TTC549 (cell line): ENCODE results near the gene OGFR.

ENCODE experiments used
- FAIRE-seq: peaks from 2 replicates; lab custom pipeline; 2012; peaks lifted over from hg19 to GRCh38; lab: Jason Lieb, UNC

OGFR gene

GRCh38 chr20:62826646-62827310, 22.1 kb downstream of the OGFR start:
- FAIRE-seq = no peak

GRCh38 chr20:62827311-62828038, 22.8 kb downstream of the OGFR start:
- FAIRE-seq = no peak

GRCh38 chr20:62828051-62828450, 23.4 kb downstream of the OGFR start:
- FAIRE-seq = no peak

- FAIRE-seq = no peak
Measured at GRCh38 chr20:62828511-62829230, 24.0 kb downstream of the OGFR start.

- no peak for FAIRE-seq
Measured at GRCh38 chr20:62829231-62830230, 24.9 kb downstream of the OGFR start.

GRCh38 chr20:62830251-62830650, 25.6 kb downstream of the OGFR start:
- FAIRE-seq = no peak

- FAIRE-seq = no peak
Measured at GRCh38 chr20:62830821-62831220, 26.2 kb downstream of the OGFR start.

GRCh38 chr20:62831361-62831788, 26.7 kb downstream of the OGFR start:
- no peak for FAIRE-seq

GRCh38 chr20:62831854-62832211, 27.2 kb downstream of the OGFR start:
- FAIRE-seq = no peak

- FAIRE-seq = no peak
Measured at GRCh38 chr20:62832212-62832922, 27.7 kb downstream of the OGFR start.

GRCh38 chr20:62832951-62833391, 28.3 kb downstream of the OGFR start:
- FAIRE-seq = no peak

- FAIRE-seq = no peak
Measured at GRCh38 chr20:62834967-62835730, 30.5 kb downstream of the OGFR start.

GRCh38 chr20:62835931-62836861, 31.6 kb downstream of the OGFR start:
- FAIRE-seq = no peak

- FAIRE-seq = no peak
Measured at GRCh38 chr20:62836967-62837490, 32.4 kb downstream of the OGFR start.

- FAIRE-seq = no peak
Measured at GRCh38 chr20:62837790-62838127, 33.1 kb downstream of the OGFR start.

GRCh38 chr20:62838128-62838891, 33.7 kb downstream of the OGFR start:
- FAIRE-seq = no peak

- no peak for FAIRE-seq
Measured at GRCh38 chr20:62839261-62839660, 34.6 kb downstream of the OGFR start.

- no peak for FAIRE-seq
Measured at GRCh38 chr20:62839816-62840215, 35.2 kb downstream of the OGFR start.
